HepG2 (cell line): ENCODE results near the gene DAPK1. TPM values are rescaled to one million over a fixed set of nuclear protein-coding genes. Genes with fewer than 3 reads are reported as not detected.

Experiments
- AHDC1 ChIP-seq: sonication (generic); formaldehyde crosslinking; IDR thresholded peaks from 2 replicates; pipeline ENCODE4 v1.5.1; 2020; ENCODE audit warnings: mild to moderate bottlenecking, missing genetic modification reagents, borderline replicate concordance
- DNMT1 ChIP-seq: sonication (generic); formaldehyde crosslinking; IDR thresholded peaks from 2 replicates; pipeline ENCODE4 v1.5.1; 2020; ENCODE audit warnings: mild to moderate bottlenecking, missing genetic modification reagents
- JUNB ChIP-seq: sonication (generic); formaldehyde crosslinking; IDR thresholded peaks from 2 replicates; pipeline ENCODE4 v1.8.0; 2022; ENCODE audit warnings: missing genetic modification reagents, mild to moderate bottlenecking, borderline replicate concordance
- KLF12 ChIP-seq: sonication (generic); formaldehyde crosslinking; IDR thresholded peaks from 2 replicates; pipeline ENCODE4 v1.4.0; 2020; ENCODE audit warnings: missing genetic modification reagents, borderline replicate concordance
- MAF1 ChIP-seq: sonication (generic); formaldehyde crosslinking; IDR thresholded peaks from 2 replicates; pipeline ENCODE4 v1.5.0; 2020; ENCODE audit warnings: missing genetic modification reagents, borderline replicate concordance
- MBNL3 ChIP-seq: fragments of 250-450 bp; sonication (Bioruptor Pico); conservative IDR thresholded peaks from 2 replicates; pipeline ENCODE4 v1.8.0; 2022; ENCODE audit warnings: mild to moderate bottlenecking, inconsistent platforms
- MIER3 ChIP-seq: IDR thresholded peaks from 2 replicates; pipeline ENCODE4 v1.6.1; 2016; ENCODE audit warnings: missing compliant biosample characterization, borderline replicate concordance
- PHB2 ChIP-seq: fragments of 450-650 bp; IDR thresholded peaks from 2 replicates; pipeline ENCODE4 v1.6.1; 2018; ENCODE audit not compliant: partially characterized antibody
- RXRB ChIP-seq: IDR thresholded peaks from 2 replicates; pipeline ENCODE4 v1.6.1; 2016; ENCODE audit warnings: borderline replicate concordance, missing genetic modification reagents, missing compliant biosample characterization
- SMAD9 ChIP-seq: sonication (generic); formaldehyde crosslinking; IDR thresholded peaks from 2 replicates; pipeline ENCODE4 v1.5.1; 2020; ENCODE audit warnings: mild to moderate bottlenecking, missing genetic modification reagents
- SRSF4 ChIP-seq: fragments of 200-400 bp; formaldehyde crosslinking; IDR thresholded peaks from one replicate; pipeline ENCODE4 v1.6.1; 2018; ENCODE audit warnings: mild to moderate bottlenecking, low read depth, low read length, moderate library complexity; ENCODE audit not compliant: poor library complexity, severe bottlenecking
- TAF1 ChIP-seq: sonication (generic); formaldehyde crosslinking; IDR thresholded peaks from 2 replicates; pipeline ENCODE4 v1.4.0; 2020; ENCODE audit warnings: missing genetic modification reagents
- ZBTB42 ChIP-seq: sonication (generic); formaldehyde crosslinking; IDR thresholded peaks from 2 replicates; pipeline ENCODE4 v1.5.0; 2020; ENCODE audit warnings: mild to moderate bottlenecking, missing genetic modification reagents
- ZBTB7A ChIP-seq: sonication (generic); formaldehyde crosslinking; IDR thresholded peaks from 2 replicates; pipeline ENCODE4 v1.8.0; 2022; ENCODE audit warnings: mild to moderate bottlenecking, missing genetic modification reagents
- ZIK1 ChIP-seq: sonication (generic); formaldehyde crosslinking; IDR thresholded peaks from 2 replicates; pipeline ENCODE4 v1.5.0; 2020; ENCODE audit warnings: mild to moderate bottlenecking, low read depth, missing genetic modification reagents, borderline replicate concordance
- ZKSCAN8 ChIP-seq: IDR thresholded peaks from 2 replicates; pipeline ENCODE4 v1.6.1; 2016; ENCODE audit warnings: borderline replicate concordance, missing genetic modification reagents, missing compliant biosample characterization
- ZMYM4 ChIP-seq: sonication (generic); formaldehyde crosslinking; IDR thresholded peaks from 2 replicates; pipeline ENCODE4 v1.8.1; 2023; ENCODE audit warnings: mild to moderate bottlenecking, missing genetic modification reagents
- ZNF17 ChIP-seq: sonication (generic); formaldehyde crosslinking; IDR thresholded peaks from 2 replicates; pipeline ENCODE4 v1.5.0; 2020; ENCODE audit warnings: mild to moderate bottlenecking, missing genetic modification reagents
- ZNF230 ChIP-seq: sonication (generic); formaldehyde crosslinking; IDR thresholded peaks from 2 replicates; pipeline ENCODE4 v1.4.0; 2020; ENCODE audit warnings: mild to moderate bottlenecking, missing genetic modification reagents
- ZNF362 ChIP-seq: sonication (generic); formaldehyde crosslinking; IDR thresholded peaks from 2 replicates; pipeline ENCODE4 v1.4.0; 2020; ENCODE audit warnings: missing genetic modification reagents, mild to moderate bottlenecking, borderline replicate concordance
- ZNF589 ChIP-seq: sonication (generic); formaldehyde crosslinking; conservative IDR thresholded peaks from 2 replicates; pipeline ENCODE4 v1.8.0; 2022; ENCODE audit warnings: mild to moderate bottlenecking, moderate library complexity, missing genetic modification reagents
- ZUFSP ChIP-seq: sonication (generic); formaldehyde crosslinking; IDR thresholded peaks from 2 replicates; pipeline ENCODE4 v1.9.0; 2021; ENCODE audit warnings: missing genetic modification reagents, mild to moderate bottlenecking, borderline replicate concordance
- polyA plus RNA-seq, 8 experiments: library from polyadenylated mRNA; depleted of rRNA in 3 of 8; stranded (reverse) in 7 of 8; unstranded in 1 of 8; fragments of >200 nt; fragmentation: Illumina TruSeq in 4 of 8; extraction: Trizol in 4 of 8; gene quantifications; 2 replicates each; pipeline versions ENCODE4 v1.2.1 to v1.2.3, GENCODE V29; 2011 to 2016; ENCODE audit warnings: low read depth in 4 of 8, missing spikeins in 1 of 8, mixed read lengths in 1 of 8; ENCODE audit not compliant: insufficient read depth in 1 of 8
- total RNA-seq, 5 experiments: library from RNA; depleted of rRNA; stranded (reverse); fragments of >200 nt; fragmentation: Illumina TruSeq; extraction: Trizol; gene quantifications; 2 replicates each; pipeline ENCODE4 v1.2.3, GENCODE V29; 2016; ENCODE audit warnings: low read depth in 1 of 5

Gene DAPK1
- total and polyA plus RNA-seq, 2 of the 13 experiments (the other 11 are each of a cell fraction or from before 2014, with no cell fraction given): 35.7 to 35.9 TPM

GRCh38 chr9:87505869-87506678 is 8.4 kb downstream of the DAPK1 start (continued):
- no peak for TF ChIP-seq ZUFSP
- TF ChIP-seq AHDC1: 0 out of 2 replicates have a peak, but pooled peaks have one; percentile 79
- no peak for TF ChIP-seq ZBTB7A (CRISPR knock-in tag)
- TF ChIP-seq SRSF4: no peak
- TF ChIP-seq JUNB (CRISPR knock-in tag): no peak
- no peak for TF ChIP-seq ZNF589 (CRISPR knock-in tag)
- no peak for TF ChIP-seq MIER3 (CRISPR knock-in tag)
- TF ChIP-seq ZMYM4: peak; percentile 42
- TF ChIP-seq MBNL3 (CRISPR knock-in tag): no peak
- no peak for TF ChIP-seq ZNF230 (CRISPR knock-in tag)
- TF ChIP-seq SMAD9 (CRISPR knock-in tag): no peak
- no peak for TF ChIP-seq MAF1 (CRISPR knock-in tag)
- TF ChIP-seq ZIK1 (CRISPR knock-in tag): no peak
- peak; percentile 92 for TF ChIP-seq RXRB (CRISPR knock-in tag)
- TF ChIP-seq ZNF362: no peak
- no peak for TF ChIP-seq DNMT1
- no peak for TF ChIP-seq ZBTB42 (CRISPR knock-in tag)
- TF ChIP-seq ZNF17: no peak
- TF ChIP-seq PHB2: no peak
- TF ChIP-seq KLF12 (CRISPR knock-in tag): no peak; the same call in 1 of the 2 replicates
- no peak for TF ChIP-seq TAF1 (CRISPR knock-in tag)
- peak; percentile 83; the same call in 1 of the 2 replicates for TF ChIP-seq ZKSCAN8
